H9 (cell line): ENCODE measurements around the gene SESTD1. TPM values are rescaled to one million over a fixed set of nuclear protein-coding genes. Genes with fewer than 3 reads are reported as not detected.

Source experiments
- DNase-seq: peaks from one replicate; pipeline ENCODE4 v3.0.0-alpha.2; 2017
- H2AFZ ChIP-seq: one replicate; pipeline ENCODE4 v1.6.1; 2013; ENCODE audit warnings: mild to moderate bottlenecking, low read length, control low read depth, moderate library complexity
- H2AK5ac ChIP-seq: 2 replicates; pipeline ENCODE4 v1.6.1; 2013; ENCODE audit warnings: low read length, control low read depth, mixed read lengths; ENCODE audit not compliant: insufficient read length
- H2BK120ac ChIP-seq: one replicate; pipeline ENCODE4 v1.6.1; 2013; ENCODE audit warnings: low read depth, mild to moderate bottlenecking, low read length, control low read depth, inconsistent platforms; ENCODE audit not compliant: poor library complexity, severe bottlenecking
- H2BK12ac ChIP-seq: 2 replicates; pipeline ENCODE4 v1.6.1; 2013; ENCODE audit warnings: low read length, control low read depth, mixed read lengths, low read depth; ENCODE audit not compliant: insufficient read length
- H2BK15ac ChIP-seq: 2 replicates; pipeline ENCODE4 v1.6.1; 2013; ENCODE audit warnings: low read depth, low read length, control low read depth
- H2BK20ac ChIP-seq: one replicate; pipeline ENCODE4 v1.6.1; 2013; ENCODE audit warnings: low read depth, mild to moderate bottlenecking, low read length, control low read depth, inconsistent platforms; ENCODE audit not compliant: poor library complexity, severe bottlenecking
- H2BK5ac ChIP-seq: 2 replicates; pipeline ENCODE4 v1.6.1; 2013; ENCODE audit warnings: low read length, control low read depth, mixed read lengths; ENCODE audit not compliant: insufficient read length
- H3K14ac ChIP-seq: 2 replicates; pipeline ENCODE4 v1.6.1; 2013; ENCODE audit warnings: low read length, control low read depth; ENCODE audit not compliant: insufficient read depth
- H3K18ac ChIP-seq: 2 replicates; pipeline ENCODE4 v1.6.1; 2013; ENCODE audit warnings: low read depth, mild to moderate bottlenecking, mixed read lengths, low read length, control low read depth; ENCODE audit not compliant: insufficient read length
- H3K23ac ChIP-seq: 2 replicates; pipeline ENCODE4 v1.6.1; 2013; ENCODE audit warnings: low read length, control low read depth, mixed read lengths, low read depth; ENCODE audit not compliant: insufficient read length
- H3K23me2 ChIP-seq: 2 replicates; pipeline ENCODE4 v1.6.1; 2013; ENCODE audit warnings: low read depth, mild to moderate bottlenecking, mixed read lengths, low read length, control low read depth; ENCODE audit not compliant: insufficient read length, poor library complexity, severe bottlenecking
- H3K27ac ChIP-seq: 2 replicates; pipeline ENCODE4 v1.5.1; 2013; ENCODE audit warnings: low read length, control low read depth, mixed read lengths, low read depth; ENCODE audit not compliant: insufficient read length
- H3K27me3 ChIP-seq: 2 replicates; pipeline ENCODE4 v1.6.1; 2013; ENCODE audit warnings: low read length, control low read depth, inconsistent platforms; ENCODE audit not compliant: insufficient read depth
- H3K4ac ChIP-seq: 2 replicates; pipeline ENCODE4 v1.6.1; 2013; ENCODE audit warnings: low read depth, mild to moderate bottlenecking, control low read depth, inconsistent platforms, low read length, moderate library complexity
- H3K4me1 ChIP-seq: 2 replicates; pipeline ENCODE4 v1.6.1; 2013; ENCODE audit warnings: low read length, control low read depth, inconsistent platforms; ENCODE audit not compliant: insufficient read depth
- H3K4me2 ChIP-seq: 2 replicates; pipeline ENCODE4 v1.6.1; 2013; ENCODE audit warnings: low read length, control low read depth, mixed read lengths; ENCODE audit not compliant: insufficient read length, insufficient read depth
- H3K56ac ChIP-seq: 2 replicates; pipeline ENCODE4 v1.6.1; 2013; ENCODE audit warnings: low read depth, mild to moderate bottlenecking, mixed read lengths, low read length, control low read depth; ENCODE audit not compliant: insufficient read length
- H3K79me1 ChIP-seq: 2 replicates; pipeline ENCODE4 v1.6.1; 2013; ENCODE audit warnings: low read depth, mild to moderate bottlenecking, moderate library complexity, low read length, control low read depth, inconsistent platforms; ENCODE audit not compliant: insufficient read depth, poor library complexity, severe bottlenecking
- H3K79me2 ChIP-seq: 2 replicates; pipeline ENCODE4 v1.6.1; 2013; ENCODE audit warnings: low read length, control low read depth, inconsistent platforms; ENCODE audit not compliant: insufficient read depth
- H3K9ac ChIP-seq: 2 replicates; pipeline ENCODE4 v1.6.1; 2013; ENCODE audit warnings: low read length, control low read depth, mixed read lengths; ENCODE audit not compliant: insufficient read length; ENCODE audit errors: extremely low read depth
- H3K9me3 ChIP-seq: one replicate; pipeline ENCODE4 v1.6.1; 2013; ENCODE audit warnings: low read depth, low read length, inconsistent platforms; ENCODE audit not compliant: control insufficient read depth
- H3T11ph ChIP-seq: one replicate; pipeline ENCODE4 v1.6.1; 2013; ENCODE audit warnings: mild to moderate bottlenecking, low read length, control low read depth, inconsistent platforms
- H4K20me1 ChIP-seq: one replicate; pipeline ENCODE4 v1.6.1; 2013; ENCODE audit not compliant: control insufficient read depth, insufficient read length, insufficient read depth
- H4K5ac ChIP-seq: 2 replicates; pipeline ENCODE4 v1.6.1; 2013; ENCODE audit warnings: low read depth, mild to moderate bottlenecking, mixed read lengths, low read length, control low read depth; ENCODE audit not compliant: insufficient read length
- H4K8ac ChIP-seq: replicated peaks from 2 replicates; pipeline ENCODE4 v1.6.1; 2013; ENCODE audit warnings: low read length, control low read depth, mixed read lengths, low read depth; ENCODE audit not compliant: insufficient read length
- H4K91ac ChIP-seq: 2 replicates; pipeline ENCODE4 v1.6.1; 2013; ENCODE audit warnings: low read depth, mild to moderate bottlenecking, moderate library complexity, mixed read lengths, low read length, control low read depth; ENCODE audit not compliant: insufficient read length
- H3K27ac Mint-ChIP-seq, 3 experiments: 2 replicates in 2 of 3; 3 replicates in 1 of 3; pipeline ENCODE4 v1.8.0; 2020 to 2021; ENCODE audit warnings: mixed read lengths in 3 of 3, mild to moderate bottlenecking in 1 of 3, moderate library complexity in 1 of 3
- H3K27me3 Mint-ChIP-seq: 2 replicates; pipeline ENCODE4 v1.8.0; 2021; ENCODE audit warnings: low read depth, mild to moderate bottlenecking, moderate library complexity, mixed read lengths
- H3K36me3 Mint-ChIP-seq, 3 experiments: 2 replicates in 2 of 3; 3 replicates in 1 of 3; pipeline ENCODE4 v1.8.0; 2020 to 2021; ENCODE audit warnings: low read depth in 3 of 3, mixed read lengths in 3 of 3; ENCODE audit not compliant: insufficient read depth in 1 of 3
- H3K4me1 Mint-ChIP-seq, 2 experiments: 2 replicates each; pipeline ENCODE4 v1.8.0; 2020; ENCODE audit warnings: mixed read lengths in 2 of 2
- H3K4me3 Mint-ChIP-seq, 2 experiments: 2 replicates in 1 of 2; 3 replicates in 1 of 2; pipeline ENCODE4 v1.8.0; 2020 to 2021; ENCODE audit warnings: mild to moderate bottlenecking in 2 of 2, mixed read lengths in 2 of 2, moderate library complexity in 1 of 2
- H3K9me3 Mint-ChIP-seq, 2 experiments: 2 replicates in 1 of 2; 3 replicates in 1 of 2; pipeline ENCODE4 v1.8.0; 2020; ENCODE audit warnings: mild to moderate bottlenecking in 2 of 2, mixed read lengths in 2 of 2, moderate library complexity in 1 of 2
- WGBS: extraction: QIAGEN DNeasy Blood & Tissue Kit; methylation state at CpG from one replicate; pipeline ENCODE4 v1.1.7; 2013; ENCODE audit warnings: missing lambda C conversion rate, low lambda C conversion rate, mixed read lengths; ENCODE audit not compliant: insufficient read length; ENCODE audit errors: extremely low coverage; 5-methylcytosine and 5-hydroxymethylcytosine counted together
- total RNA-seq: library from RNA; stranded (reverse); gene quantifications from 2 replicates; pipeline ENCODE4 v1.2.1, GENCODE V29; 2021
- TF ChIP-seq, protein P1 (sequence below): fragments of 200-600 bp; sonication (generic); conservative IDR thresholded peaks from 3 replicates; pipeline ENCODE4 v1.8.0; 2021; ENCODE audit warnings: antibody characterized with exemption, mild to moderate bottlenecking

Gene SESTD1
- total RNA-seq, 1 experiment from 2014 or later, result 44.4 TPM

DNA sequence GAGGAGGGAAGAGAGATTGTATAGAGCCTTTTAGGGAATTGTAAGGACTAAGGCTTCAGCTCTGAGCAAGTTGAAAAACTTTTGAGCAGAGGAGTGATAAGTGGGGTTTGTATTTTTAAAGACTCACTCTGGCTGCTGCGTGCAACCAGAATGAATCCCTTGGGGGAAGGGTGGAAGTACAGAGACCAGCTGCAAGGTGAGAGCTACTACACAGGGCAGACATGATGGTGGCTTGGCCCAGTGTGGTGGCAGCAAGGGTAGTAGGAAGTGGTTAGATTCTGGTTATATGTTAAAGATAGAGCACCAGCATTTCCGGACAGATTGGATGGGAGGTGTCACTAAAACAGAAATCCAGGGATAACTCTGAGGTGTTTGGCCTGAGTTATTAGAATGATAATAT, 10.1 kb upstream of the SESTD1 start:
- no peaks in the 10 kb centered on the region for H3K79me1 ChIP-seq
- no peak for DNase-seq
- H3K9ac ChIP-seq, result no peak overlapping the region
- no peak overlapping the region for H3T11ph ChIP-seq
- H3K4ac ChIP-seq, result no peak overlapping the region
- no peaks in the 10 kb centered on the region for H3K23me2 ChIP-seq
- no peak overlapping the region for H3K4me2 ChIP-seq
- no peak overlapping the region for H4K5ac ChIP-seq
- no peak overlapping the region for H3K14ac ChIP-seq
- H3K27me3 ChIP-seq, result no peaks in the 10 kb centered on the region
- H2BK15ac ChIP-seq, result no peak overlapping the region
- no peak overlapping the region for H2AFZ ChIP-seq
- H3K56ac ChIP-seq, result no peak overlapping the region
- no peaks in the 10 kb centered on the region for H3K4me1 ChIP-seq
- no peak overlapping the region for H4K8ac ChIP-seq
- no peak overlapping the region for H2BK12ac ChIP-seq
- no peaks in the 10 kb centered on the region for H3K9me3 Mint-ChIP-seq
- H2AK5ac ChIP-seq, result no peak overlapping the region
- no peaks in the 10 kb centered on the region for H3K27me3 Mint-ChIP-seq
- H2BK5ac ChIP-seq, result no peak overlapping the region
- no peak overlapping the region for H2BK20ac ChIP-seq
- H3K9me3 ChIP-seq, result no peaks in the 10 kb centered on the region
- no peaks in the 10 kb centered on the region for H4K20me1 ChIP-seq
- H3K4me3 Mint-ChIP-seq, result no peak overlapping the region
- no CpG with 5 or more reads among the region's 2 CpGs for WGBS
- no peaks in the 10 kb centered on the region for H3K79me2 ChIP-seq
- no peak overlapping the region for H3K23ac ChIP-seq
- no peaks in the 10 kb centered on the region for H3K36me3 Mint-ChIP-seq
- TF ChIP-seq, protein P1, sequence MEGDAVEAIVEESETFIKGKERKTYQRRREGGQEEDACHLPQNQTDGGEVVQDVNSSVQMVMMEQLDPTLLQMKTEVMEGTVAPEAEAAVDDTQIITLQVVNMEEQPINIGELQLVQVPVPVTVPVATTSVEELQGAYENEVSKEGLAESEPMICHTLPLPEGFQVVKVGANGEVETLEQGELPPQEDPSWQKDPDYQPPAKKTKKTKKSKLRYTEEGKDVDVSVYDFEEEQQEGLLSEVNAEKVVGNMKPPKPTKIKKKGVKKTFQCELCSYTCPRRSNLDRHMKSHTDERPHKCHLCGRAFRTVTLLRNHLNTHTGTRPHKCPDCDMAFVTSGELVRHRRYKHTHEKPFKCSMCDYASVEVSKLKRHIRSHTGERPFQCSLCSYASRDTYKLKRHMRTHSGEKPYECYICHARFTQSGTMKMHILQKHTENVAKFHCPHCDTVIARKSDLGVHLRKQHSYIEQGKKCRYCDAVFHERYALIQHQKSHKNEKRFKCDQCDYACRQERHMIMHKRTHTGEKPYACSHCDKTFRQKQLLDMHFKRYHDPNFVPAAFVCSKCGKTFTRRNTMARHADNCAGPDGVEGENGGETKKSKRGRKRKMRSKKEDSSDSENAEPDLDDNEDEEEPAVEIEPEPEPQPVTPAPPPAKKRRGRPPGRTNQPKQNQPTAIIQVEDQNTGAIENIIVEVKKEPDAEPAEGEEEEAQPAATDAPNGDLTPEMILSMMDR, result no peak
- no peak overlapping the region; a peak in 1 of 7 replicates for H3K27ac Mint-ChIP-seq
- no peak overlapping the region for H3K18ac ChIP-seq
- H3K27ac ChIP-seq, result no peak overlapping the region
- H4K91ac ChIP-seq, result no peak overlapping the region
- no peak overlapping the region for H2BK120ac ChIP-seq
- H3K4me1 Mint-ChIP-seq, result peaks cover 7 to 9% of the 10 kb centered on the region in 2 experiments
